A549 (cell line): Measurements from ENCODE around the gene PGAP1.
"Not testable (repeated sequence)": the region's sequence is repeated elsewhere in the genome, so short reads cannot be mapped to it uniquely, and the experiment has no call there.

Source experiments
- EP300 ChIP-seq, 2 experiments: fragments of >200 bp; sonication (Bioruptor Twin); formaldehyde crosslinking; IDR thresholded peaks; 2 replicates in 1 of 2; 3 replicates in 1 of 2; pipeline ENCODE4 v1.6.1; 2016 to 2017
- NR3C1 ChIP-seq: fragments of >200 bp; sonication (Bioruptor Twin); formaldehyde crosslinking; IDR thresholded peaks from 3 replicates; pipeline ENCODE4 v1.6.1; 2017
- POLR2A ChIP-seq: IDR thresholded peaks from 2 replicates; pipeline ENCODE4 v1.6.1; 2012; ENCODE audit warnings: mild to moderate bottlenecking, low read length
- RFX5 ChIP-seq: fragments of 450-650 bp; IDR thresholded peaks from 2 replicates; pipeline ENCODE4 v1.7.1; 2014; ENCODE audit warnings: antibody characterized with exemption, mild to moderate bottlenecking, moderate library complexity
- TF ChIP-seq, protein P1 (sequence below): fragments of >200 bp; sonication (Bioruptor Twin); formaldehyde crosslinking; IDR thresholded peaks from 3 replicates; pipeline ENCODE4 v1.5.1; 2016

DNA sequence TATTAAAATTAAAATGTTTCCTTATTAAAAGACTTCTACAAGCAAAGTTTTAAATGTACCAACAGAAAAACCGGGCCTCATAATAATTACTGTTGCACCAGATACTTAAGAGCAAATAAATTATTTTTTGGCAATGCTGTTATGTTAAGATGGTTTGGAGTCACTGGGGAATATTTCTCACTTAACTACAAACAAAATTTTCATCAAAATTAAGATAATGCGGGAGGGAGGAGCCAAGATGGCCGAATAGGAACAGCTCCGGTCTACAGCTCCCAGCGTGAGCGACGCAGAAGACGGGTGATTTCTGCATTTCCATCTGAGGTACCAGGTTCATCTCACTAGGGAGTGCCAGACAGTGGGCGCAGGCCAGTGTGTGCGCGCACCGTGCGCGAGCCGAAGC, 21.1 kb downstream of the PGAP1 start:
- TF ChIP-seq RFX5; EP300 (IDR thresholded peaks at IDR 0.05); POLR2A; NR3C1: not testable (repeated sequence)
- TF ChIP-seq, protein P1, sequence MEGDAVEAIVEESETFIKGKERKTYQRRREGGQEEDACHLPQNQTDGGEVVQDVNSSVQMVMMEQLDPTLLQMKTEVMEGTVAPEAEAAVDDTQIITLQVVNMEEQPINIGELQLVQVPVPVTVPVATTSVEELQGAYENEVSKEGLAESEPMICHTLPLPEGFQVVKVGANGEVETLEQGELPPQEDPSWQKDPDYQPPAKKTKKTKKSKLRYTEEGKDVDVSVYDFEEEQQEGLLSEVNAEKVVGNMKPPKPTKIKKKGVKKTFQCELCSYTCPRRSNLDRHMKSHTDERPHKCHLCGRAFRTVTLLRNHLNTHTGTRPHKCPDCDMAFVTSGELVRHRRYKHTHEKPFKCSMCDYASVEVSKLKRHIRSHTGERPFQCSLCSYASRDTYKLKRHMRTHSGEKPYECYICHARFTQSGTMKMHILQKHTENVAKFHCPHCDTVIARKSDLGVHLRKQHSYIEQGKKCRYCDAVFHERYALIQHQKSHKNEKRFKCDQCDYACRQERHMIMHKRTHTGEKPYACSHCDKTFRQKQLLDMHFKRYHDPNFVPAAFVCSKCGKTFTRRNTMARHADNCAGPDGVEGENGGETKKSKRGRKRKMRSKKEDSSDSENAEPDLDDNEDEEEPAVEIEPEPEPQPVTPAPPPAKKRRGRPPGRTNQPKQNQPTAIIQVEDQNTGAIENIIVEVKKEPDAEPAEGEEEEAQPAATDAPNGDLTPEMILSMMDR: not testable (repeated sequence)
